Esophagus muscularis mucosa (tissue), 4 donors: ENCODE measurements around the gene DTX3. TPM values are rescaled to one million over a fixed set of nuclear protein-coding genes. Genes with fewer than 3 reads are reported as not detected.
"Not testable (repeated sequence)": the region's sequence is repeated elsewhere in the genome, so short reads cannot be mapped to it uniquely, and the experiment has no call there.

ENCODE experiments used
- DNase-seq: peaks from one replicate; pipeline ENCODE4 v3.0.0-alpha.2; 2017; ENCODE audit errors: extremely low spot score
- H3K27ac ChIP-seq, 4 donors: fragments of 200-600 bp; sonication (generic); replicated peaks in 1 of 4; 1 replicate in 3 of 4; 2 replicates in 1 of 4; pipeline ENCODE4 v1.5.1; 2016 to 2019; ENCODE audit warnings: mild to moderate bottlenecking in 1 of 4
- H3K27me3 ChIP-seq, 4 donors: fragments of 200-600 bp; sonication (generic); one replicate each; pipeline versions ENCODE4 v1.5.1 to v1.6.0; 2016 to 2019
- H3K36me3 ChIP-seq, 4 donors: fragments of 200-600 bp; sonication (generic); one replicate each; pipeline ENCODE4 v1.5.1; 2016 to 2019
- H3K4me1 ChIP-seq, 4 donors: fragments of 200-600 bp; sonication (generic); one replicate each; pipeline ENCODE4 v1.5.1; 2016 to 2019
- H3K4me3 ChIP-seq, 4 donors: fragments of 200-600 bp; sonication (generic); 1 replicate in 2 of 4; 2 replicates in 2 of 4; pipeline ENCODE4 v1.5.1; 2016 to 2019; ENCODE audit warnings: mild to moderate bottlenecking in 4 of 4, moderate library complexity in 1 of 4
- H3K9me3 ChIP-seq, 4 donors: fragments of 200-600 bp; sonication (generic); 1 replicate in 3 of 4; 2 replicates in 1 of 4; pipeline ENCODE4 v1.5.1; 2016 to 2019
- EP300 ChIP-seq: sonication (generic); formaldehyde crosslinking; IDR thresholded peaks from one replicate; pipeline ENCODE4 v1.6.1; 2017; ENCODE audit warnings: antibody characterized with exemption
- POLR2A ChIP-seq: fragments of 450-650 bp; IDR thresholded peaks from one replicate; pipeline ENCODE4 v1.6.1; 2017; ENCODE audit warnings: antibody characterized with exemption, moderate library complexity, mild to moderate bottlenecking, low read depth
- POLR2AphosphoS5 ChIP-seq, 2 donors: sonication (generic); formaldehyde crosslinking; IDR thresholded peaks; one replicate each; pipeline ENCODE4 v1.6.1; 2017; ENCODE audit warnings: antibody characterized with exemption in 2 of 2
- WGBS: methylation state at CpG from one replicate; pipeline ENCODE4 v1.1.5; 2018; 5-methylcytosine and 5-hydroxymethylcytosine counted together
- intact Hi-C: fragments of 100-400 bp; cut with DNase I; formaldehyde crosslinking; loops from one replicate; pipeline ENCODE4 v1.15.1; 2023
- total RNA-seq, 4 donors: library from RNA; depleted of rRNA; stranded (reverse); fragments of >200 nt; gene quantifications; one replicate each; pipeline versions ENCODE4 v1.1.0 to v1.2.1, GENCODE V29; 2016
- TF ChIP-seq, protein P1 (sequence below), 3 experiments: fragments of 200-600 bp in 2 of 3; fragments of 450-650 bp in 1 of 3; sonication (generic) in 2 of 3; IDR thresholded peaks; one replicate each; pipeline ENCODE4 v1.5.1; 2017 to 2019; ENCODE audit warnings: antibody characterized with exemption in 3 of 3, mild to moderate bottlenecking in 2 of 3, moderate library complexity in 1 of 3

The DTX3 gene
- 10 to 100 TPM; 39.0 to 68.6 (median 46.8) TPM for total RNA-seq

- no peaks in the 10 kb centered on the region for H3K27me3 ChIP-seq
- under 1% methylated on average over 17 of the region's 36 CpGs for WGBS
- H3K4me1 ChIP-seq: peaks cover 21 to 62% (median 48%) of the 10 kb centered on the region in 4 donors
- no peaks in the 10 kb centered on the region for H3K9me3 ChIP-seq
- intact Hi-C loops: no loop called here
- peaks cover 17 to 67% (median 43%) of the 10 kb centered on the region in 4 donors for H3K36me3 ChIP-seq
- peak within 1 kb of the TSS; percentile 96 to 99 (median 97) for H3K27ac ChIP-seq
- TF ChIP-seq POLR2AphosphoS5 (IDR thresholded peaks at IDR 0.05) (peak in 1 of 2 donors; percentile 11), POLR2A (no peak), EP300 (no peak)
- TF ChIP-seq, protein P1, sequence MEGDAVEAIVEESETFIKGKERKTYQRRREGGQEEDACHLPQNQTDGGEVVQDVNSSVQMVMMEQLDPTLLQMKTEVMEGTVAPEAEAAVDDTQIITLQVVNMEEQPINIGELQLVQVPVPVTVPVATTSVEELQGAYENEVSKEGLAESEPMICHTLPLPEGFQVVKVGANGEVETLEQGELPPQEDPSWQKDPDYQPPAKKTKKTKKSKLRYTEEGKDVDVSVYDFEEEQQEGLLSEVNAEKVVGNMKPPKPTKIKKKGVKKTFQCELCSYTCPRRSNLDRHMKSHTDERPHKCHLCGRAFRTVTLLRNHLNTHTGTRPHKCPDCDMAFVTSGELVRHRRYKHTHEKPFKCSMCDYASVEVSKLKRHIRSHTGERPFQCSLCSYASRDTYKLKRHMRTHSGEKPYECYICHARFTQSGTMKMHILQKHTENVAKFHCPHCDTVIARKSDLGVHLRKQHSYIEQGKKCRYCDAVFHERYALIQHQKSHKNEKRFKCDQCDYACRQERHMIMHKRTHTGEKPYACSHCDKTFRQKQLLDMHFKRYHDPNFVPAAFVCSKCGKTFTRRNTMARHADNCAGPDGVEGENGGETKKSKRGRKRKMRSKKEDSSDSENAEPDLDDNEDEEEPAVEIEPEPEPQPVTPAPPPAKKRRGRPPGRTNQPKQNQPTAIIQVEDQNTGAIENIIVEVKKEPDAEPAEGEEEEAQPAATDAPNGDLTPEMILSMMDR (IDR thresholded peaks at IDR 0.05): no peak
- no peak for DNase-seq
- H3K4me3 ChIP-seq: peak within 1 kb of the TSS; percentile 70 to 84 (median 82)
Measured at GRCh38 chr12:57604454-57604991, at the start of gene DTX3. DTX3 (plus strand) TSS chr12:57604824; CDS start chr12:57606518, 1,694 bp downstream.

DNA sequence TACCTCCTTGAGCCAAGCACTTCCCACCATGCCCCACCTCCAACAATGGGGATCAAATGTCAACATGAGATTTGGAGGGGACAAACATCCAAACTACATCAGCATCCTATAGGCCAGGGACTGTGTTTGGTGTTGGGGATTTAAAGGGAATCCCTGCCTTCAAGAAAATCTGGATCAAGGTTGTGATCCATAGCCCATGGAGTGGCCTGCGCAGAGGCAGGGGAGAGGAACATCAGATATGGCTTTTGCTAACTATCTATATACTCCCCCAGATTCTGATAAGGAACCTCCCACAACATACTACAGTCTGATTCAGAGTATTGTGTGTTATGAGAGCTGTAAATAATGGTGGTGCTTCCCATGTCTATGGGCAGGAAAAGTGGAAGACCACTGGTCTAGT is 49.7 kb upstream of the DTX3 start:
- H3K4me3 ChIP-seq: no peak overlapping the region
- intact Hi-C loops: no loop called here
- peaks cover 4 to 9% (median 8%) of the 10 kb centered on the region in 4 donors for H3K4me1 ChIP-seq
- no peaks in the 10 kb centered on the region for H3K9me3 ChIP-seq
- no peak for DNase-seq
- no peak for TF ChIP-seq POLR2A
- TF ChIP-seq POLR2AphosphoS5 (IDR thresholded peaks at IDR 0.05): no peak
- TF ChIP-seq, protein P1 (IDR thresholded peaks at IDR 0.05): no peak
- no peak for TF ChIP-seq EP300
- 100% methylated on average over 1 of the region's 1 CpG for WGBS
- no peaks in the 10 kb centered on the region for H3K36me3 ChIP-seq
- H3K27ac ChIP-seq: no peak overlapping the region
- peaks cover 0 to 10% (median 2%) of the 10 kb centered on the region in 4 donors for H3K27me3 ChIP-seq

DNA sequence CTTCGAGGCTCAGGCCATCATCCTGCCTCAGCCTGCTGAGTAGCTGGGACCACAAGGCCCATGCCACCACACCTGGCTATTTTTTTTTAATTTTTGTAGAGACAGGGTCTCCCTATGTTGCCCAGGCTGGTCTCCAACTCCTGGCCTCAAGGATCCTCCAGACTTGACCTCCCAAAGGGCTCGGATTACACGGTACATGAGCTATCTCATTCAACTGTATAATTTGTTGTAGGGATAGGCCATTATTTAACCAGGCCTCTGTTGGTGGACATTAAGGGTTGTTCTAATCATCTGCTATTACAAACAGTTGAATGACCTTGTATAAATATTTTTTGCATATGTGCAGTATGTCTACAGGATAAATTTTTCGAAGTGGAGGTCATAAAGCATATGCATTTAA is 45.8 kb upstream of the DTX3 start:
- Histone ChIP-seq H3K27ac (no peak overlapping the region), H3K4me1 (no peaks in the 10 kb centered on the region), H3K9me3 (no peaks in the 10 kb centered on the region), H3K36me3 (no peaks in the 10 kb centered on the region), H3K4me3 (no peak overlapping the region), H3K27me3 (no peaks in the 10 kb centered on the region)
- no peak for DNase-seq
- 89% methylated on average over 4 of the region's 4 CpGs for WGBS
- intact Hi-C loops: no loop called here
- TF ChIP-seq POLR2AphosphoS5 (IDR thresholded peaks at IDR 0.05): no peak
- no peak for TF ChIP-seq POLR2A
- TF ChIP-seq EP300: no peak
- TF ChIP-seq, protein P1 (IDR thresholded peaks at IDR 0.05): no peak

GRCh38 chr12:57560516-57560915 is 44.1 kb upstream of the DTX3 start:
- TF ChIP-seq EP300: no peak
- TF ChIP-seq POLR2AphosphoS5 (IDR thresholded peaks at IDR 0.05): no peak
- Histone ChIP-seq H3K27me3 (no peaks in the 10 kb centered on the region), H3K4me3 (no peak overlapping the region), H3K36me3 (peaks cover 0 to 3% (median 0%) of the 10 kb centered on the region in 4 donors), H3K4me1 (no peaks in the 10 kb centered on the region), H3K27ac (no peak overlapping the region), H3K9me3 (no peaks in the 10 kb centered on the region)
- WGBS: 94% methylated on average over 2 of the region's 2 CpGs
- no peak for DNase-seq
- intact Hi-C loops: no loop called here

GRCh38 chr12:57561117-57561516 is 43.5 kb upstream of the DTX3 start:
- H3K4me3 ChIP-seq, H3K9me3 ChIP-seq, DNase-seq, intact Hi-C loops, H3K36me3 ChIP-seq, H3K4me1 ChIP-seq, H3K27ac ChIP-seq, H3K27me3 ChIP-seq: not testable (repeated sequence)
- WGBS: 86% methylated on average over 1 of the region's 1 CpG

DNA sequence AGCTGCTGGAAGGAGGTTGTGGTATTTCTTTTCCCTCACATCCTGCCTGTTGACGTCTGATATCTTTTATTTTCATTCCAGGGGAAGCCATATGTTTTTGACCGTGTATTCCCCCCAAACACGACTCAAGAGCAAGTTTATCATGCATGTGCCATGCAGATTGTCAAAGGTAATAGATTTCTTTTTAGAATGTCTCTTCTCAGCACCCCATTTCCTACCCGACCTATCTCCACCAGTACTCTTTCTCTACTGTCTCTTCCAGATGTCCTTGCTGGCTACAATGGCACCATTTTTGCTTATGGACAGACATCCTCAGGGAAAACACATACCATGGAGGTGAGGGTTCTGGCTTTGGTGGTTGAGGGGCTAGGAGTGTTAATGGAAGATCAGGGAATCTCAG is 41.3 kb upstream of the DTX3 start:
- DNase-seq: no peak
- TF ChIP-seq POLR2A (no peak), EP300 (no peak), POLR2AphosphoS5 (IDR thresholded peaks at IDR 0.05) (no peak)
- TF ChIP-seq, protein P1 (IDR thresholded peaks at IDR 0.05): no peak
- no peak overlapping the region for H3K4me3 ChIP-seq
- H3K4me1 ChIP-seq: no peaks in the 10 kb centered on the region
- H3K27ac ChIP-seq: no peak overlapping the region
- 57% methylated on average over 4 of the region's 4 CpGs for WGBS
- H3K36me3 ChIP-seq: peaks cover 0 to 4% (median 2%) of the 10 kb centered on the region in 4 donors
- peaks cover 0 to 6% (median 2%) of the 10 kb centered on the region in 4 donors for H3K27me3 ChIP-seq
- intact Hi-C loops: no loop called here
- H3K9me3 ChIP-seq: no peaks in the 10 kb centered on the region
